Prostate gland (tissue), 2 donors: ENCODE results near the gene TUBGCP2.

Experiments used
- CTCF ChIP-seq, 4 experiments: fragments of 200-600 bp in 2 of 4; fragments of 450-650 bp in 2 of 4; sonication (generic) in 2 of 4; IDR thresholded peaks; 1 replicate in 3 of 4; 2 replicates in 1 of 4; pipeline ENCODE4 v1.5.1; 2016 to 2019; ENCODE audit warnings: antibody characterized with exemption in 4 of 4, mild to moderate bottlenecking in 2 of 4, moderate library complexity in 2 of 4
- POLR2A ChIP-seq: fragments of 450-650 bp; IDR thresholded peaks from one replicate; pipeline ENCODE4 v1.6.1; 2016; ENCODE audit warnings: antibody characterized with exemption, mild to moderate bottlenecking
- POLR2AphosphoS5 ChIP-seq: sonication (generic); formaldehyde crosslinking; IDR thresholded peaks from one replicate; pipeline ENCODE4 v1.6.1; 2017; ENCODE audit warnings: antibody characterized with exemption

- TF ChIP-seq CTCF (IDR thresholded peaks at IDR 0.05) (no peak), POLR2A (no peak), POLR2AphosphoS5 (no peak)
Observed at GRCh38 chr10:133326223-133326551, 17.5 kb upstream of the TUBGCP2 start.
